Daoy (cell line): ENCODE measurements around the gene GASK1A. TPM values are rescaled to one million over a fixed set of nuclear protein-coding genes. Genes with fewer than 3 reads are reported as not detected.

ENCODE experiments used
- total RNA-seq: library from RNA; depleted of rRNA; stranded (reverse); fragments of >200 nt; shearing (Covaris generic); gene quantifications from 2 replicates; pipeline ENCODE4 v1.2.3, GENCODE V29; 2014; rRNA removed

GASK1A gene
- total RNA-seq, 1 experiment from 2014 or later = 0.11 TPM

Other genes with a start within 250 kb of the GASK1A start
- 0.74 and 1.5 TPM in 2 replicates for gene CCDC13, start 206.1 kb upstream of the GASK1A start, total RNA-seq
- 183 and 256 TPM in 2 replicates for gene HIGD1A, start 174.8 kb upstream of the GASK1A start, total RNA-seq
- gene ACKR2, start 169.9 kb upstream of the GASK1A start, total RNA-seq = 0.23 TPM in 1 of 2 replicates, not detected in the other
- not detected in 2 replicates for gene CYP8B1, start 103.4 kb upstream of the GASK1A start, total RNA-seq
- 0.30 and 0.80 TPM in 2 replicates for gene ZNF662, start 73.2 kb upstream of the GASK1A start, total RNA-seq
- gene POMGNT2, start 126.8 kb downstream of the GASK1A start, total RNA-seq = 15.3 and 20.7 TPM in 2 replicates